Superior temporal gyrus (tissue), 1 donor: ENCODE data around the gene DRAXIN.

Source experiments
- DNase-seq: peaks from one replicate; pipeline ENCODE4 v3.0.0-alpha.2; 2016; ENCODE audit errors: extremely low spot score

Gene DRAXIN

DNA sequence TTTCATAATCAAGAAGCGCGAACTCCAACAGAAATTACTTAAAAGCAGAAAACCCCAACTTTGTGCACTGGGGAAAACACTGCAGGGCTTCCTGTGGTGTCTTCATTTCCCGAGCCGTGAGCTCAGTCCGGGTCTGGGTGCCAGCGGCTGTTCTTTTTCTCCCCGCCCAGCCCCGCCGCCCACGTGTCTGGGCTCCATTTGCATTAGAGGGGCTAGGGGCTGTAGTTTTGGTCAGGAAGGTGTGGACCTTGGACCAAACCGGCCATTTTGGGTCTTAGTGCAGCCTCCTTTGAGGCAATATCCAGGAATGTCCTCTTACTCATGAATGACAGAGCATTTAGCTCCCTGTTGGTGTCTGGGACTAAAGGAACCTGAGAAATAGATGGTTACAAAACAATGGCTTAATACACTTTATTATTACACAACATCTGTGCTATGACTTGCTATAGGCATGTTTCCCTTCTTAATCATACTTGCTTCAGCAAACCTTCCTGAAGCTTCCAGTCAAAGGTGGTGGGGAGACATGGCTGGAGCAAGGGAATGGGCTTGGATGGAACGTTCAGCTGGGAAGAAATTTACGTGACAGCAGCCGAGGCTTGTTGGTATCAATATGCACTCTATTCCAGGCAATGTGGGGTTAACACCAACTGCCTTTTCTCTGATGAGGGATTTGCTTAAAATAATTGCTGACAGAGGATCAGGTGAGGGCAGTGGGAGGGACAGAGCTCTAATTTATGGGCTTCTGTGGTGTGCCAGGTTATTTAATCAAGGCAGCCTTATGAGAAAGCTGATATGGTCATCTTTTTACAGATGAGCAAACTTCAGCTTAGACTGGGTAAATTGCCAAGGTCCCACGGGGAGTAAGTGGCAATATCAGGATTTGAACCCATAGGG lies 45.5 kb downstream of the DRAXIN start:
- peak; percentile 40 for DNase-seq

DNA sequence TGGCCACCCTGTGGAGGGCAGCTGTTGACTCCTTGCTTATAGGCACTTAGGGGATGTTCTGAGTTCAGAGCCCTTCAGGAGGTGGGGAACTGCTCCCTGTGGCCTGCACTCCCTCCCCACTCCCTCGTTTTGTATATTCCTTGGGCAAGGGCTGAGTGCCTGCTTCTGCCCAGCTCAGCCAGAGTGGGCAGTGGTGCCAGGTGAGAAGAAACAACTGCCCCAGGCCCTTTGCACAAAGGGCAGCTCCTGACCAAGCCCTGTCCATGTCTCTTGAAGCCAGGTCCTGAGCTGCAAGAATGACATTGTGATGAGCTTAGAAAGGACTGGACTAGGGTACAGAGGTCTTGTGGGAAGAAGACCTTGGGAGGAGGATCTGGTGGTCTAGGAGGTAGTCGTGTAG lies 46.6 kb downstream of the DRAXIN start:
- no peak for DNase-seq

DNA sequence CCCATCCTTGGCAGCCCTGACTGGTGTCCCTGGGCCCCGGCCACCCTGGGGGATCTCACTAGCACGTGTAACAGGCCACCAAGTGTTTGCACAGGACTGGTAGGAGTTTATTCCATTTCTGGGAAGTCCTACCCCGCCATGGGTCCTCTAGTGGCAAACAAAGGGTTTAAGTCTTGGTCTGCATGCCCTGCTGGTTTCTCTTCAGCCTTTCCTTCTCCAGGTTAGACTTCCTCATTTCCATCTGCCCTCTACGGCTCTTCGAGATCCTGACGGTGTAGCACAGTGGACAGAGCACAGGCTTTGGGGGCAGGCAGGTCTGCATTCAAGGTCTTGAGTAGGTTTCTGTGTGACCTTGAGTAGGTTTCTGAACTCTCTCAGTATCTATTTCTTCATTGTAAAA lies 47.3 kb downstream of the DRAXIN start:
- DNase-seq = no peak

DNA sequence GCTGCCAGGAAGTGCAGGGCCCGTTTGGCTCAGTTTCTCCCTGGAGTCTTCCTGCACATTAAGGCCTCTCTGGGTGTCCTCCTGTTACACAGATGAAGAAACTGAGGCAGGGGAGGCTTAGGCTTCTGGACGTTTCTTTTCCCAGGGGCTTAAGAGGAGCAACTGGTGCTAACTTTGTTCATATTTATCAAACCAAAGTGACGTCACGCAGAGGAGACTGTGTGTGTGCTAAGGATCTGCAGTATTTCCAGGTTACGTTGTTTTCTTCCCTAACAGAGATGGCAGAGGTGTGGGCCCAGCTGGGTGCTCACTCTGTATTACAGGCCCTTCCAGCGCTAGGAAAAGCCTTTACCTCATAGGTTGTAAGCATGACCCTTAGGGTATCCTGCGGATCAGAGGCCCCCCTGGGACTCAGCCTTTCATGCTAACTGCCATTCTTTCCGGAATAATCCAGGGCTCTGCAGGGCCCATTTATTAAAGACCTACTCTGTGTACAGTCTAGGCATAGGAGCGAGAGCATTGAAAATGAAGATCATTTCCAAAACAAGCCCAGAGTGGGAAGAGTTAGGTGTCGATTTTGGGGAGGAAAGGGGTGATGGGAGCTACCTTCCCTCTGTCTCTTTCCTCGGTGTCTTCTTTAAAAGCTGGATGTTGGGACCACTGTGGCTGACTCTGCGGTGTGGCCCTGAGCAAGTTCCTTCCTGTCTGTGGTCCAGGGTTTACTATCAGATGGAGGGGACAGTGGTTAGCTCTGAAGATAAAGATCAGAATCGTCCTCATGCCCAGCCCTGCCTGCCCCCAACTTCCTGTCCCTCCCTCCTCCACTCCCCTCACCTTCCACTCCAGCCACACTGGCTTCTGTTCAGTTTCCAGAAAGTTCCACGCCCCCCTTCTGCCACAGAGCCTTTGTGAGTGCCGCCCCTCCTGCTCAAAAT lies 49.0 kb downstream of the DRAXIN start:
- no peak for DNase-seq

DNA sequence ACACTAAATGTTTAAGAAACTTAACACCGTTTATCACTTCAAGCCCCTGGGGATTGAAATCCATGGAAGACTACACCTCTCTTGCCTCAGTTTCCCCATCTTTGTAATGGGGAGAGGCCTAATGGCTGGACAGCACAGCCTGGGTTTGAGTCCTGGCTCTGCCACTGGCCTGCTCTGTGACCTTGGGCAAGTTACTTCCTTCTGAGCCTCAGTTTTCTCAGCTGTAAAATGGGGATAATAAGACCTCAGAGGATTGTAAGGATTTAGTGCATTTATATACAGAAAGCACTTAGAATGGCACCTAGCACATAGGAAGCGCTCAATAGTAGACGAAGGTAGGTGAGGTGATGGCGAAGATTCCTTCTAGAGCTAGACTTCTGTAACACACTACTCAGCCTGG lies 50.0 kb downstream of the DRAXIN start:
- no peak for DNase-seq

- no peak for DNase-seq
Observed at GRCh38 chr1:11741919-11742558, 50.5 kb downstream of the DRAXIN start.

GRCh38 chr1:11744287-11744686 lies 52.8 kb downstream of the DRAXIN start:
- DNase-seq = no peak

DNA sequence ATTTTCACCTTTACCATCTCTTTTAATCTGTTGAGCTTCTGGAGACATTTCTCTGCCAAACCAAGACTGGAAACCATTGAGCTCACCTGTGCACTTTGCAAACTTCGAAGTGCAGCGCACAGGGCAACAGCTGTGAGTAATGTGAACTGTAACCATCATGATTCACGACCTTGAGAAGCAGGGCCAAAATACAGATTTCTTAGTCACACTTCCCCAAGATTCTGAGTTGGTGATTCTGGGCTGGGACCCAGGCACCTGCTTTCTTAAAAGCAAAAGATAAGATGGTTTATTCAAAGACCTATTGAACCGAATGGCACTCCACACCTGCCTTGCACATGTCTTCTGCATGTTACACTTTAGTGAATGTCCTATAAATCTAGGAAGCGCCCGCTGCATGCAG lies 54.6 kb downstream of the DRAXIN start:
- no peak for DNase-seq

DNA sequence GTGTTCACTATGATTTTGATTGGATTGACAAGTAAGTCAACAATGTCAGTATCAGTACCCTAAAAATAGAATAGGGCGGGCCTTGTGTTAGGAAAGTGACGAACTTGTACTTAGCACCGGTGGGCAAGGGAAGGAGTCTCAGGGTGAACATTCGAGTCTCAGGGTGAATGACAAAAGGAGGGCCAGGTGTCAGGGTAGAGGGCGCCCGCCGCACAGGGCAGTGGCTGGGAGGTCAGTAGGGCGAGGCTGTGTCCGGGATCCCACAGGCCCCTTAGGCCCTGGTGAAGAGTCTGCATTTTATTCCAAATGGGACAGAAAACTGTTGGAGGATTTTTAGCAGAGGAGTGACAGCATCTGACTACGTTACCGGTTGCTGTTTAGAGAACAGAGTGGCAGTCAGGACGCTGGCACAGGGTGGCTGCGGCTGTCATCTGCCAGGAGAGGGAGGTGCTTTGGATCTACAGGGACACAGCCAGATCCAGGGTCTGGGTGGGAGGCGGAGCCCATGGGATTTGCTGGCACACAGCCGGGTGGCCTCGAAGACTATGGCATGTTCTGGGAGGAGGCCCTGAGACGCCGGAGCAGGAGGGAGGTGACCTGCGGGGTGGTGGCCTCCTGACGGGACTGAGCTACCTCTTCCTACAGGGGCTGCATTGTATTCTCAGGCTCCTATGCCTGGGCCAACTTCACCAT lies 55.4 kb downstream of the DRAXIN start:
- DNase-seq = no peak

DNA sequence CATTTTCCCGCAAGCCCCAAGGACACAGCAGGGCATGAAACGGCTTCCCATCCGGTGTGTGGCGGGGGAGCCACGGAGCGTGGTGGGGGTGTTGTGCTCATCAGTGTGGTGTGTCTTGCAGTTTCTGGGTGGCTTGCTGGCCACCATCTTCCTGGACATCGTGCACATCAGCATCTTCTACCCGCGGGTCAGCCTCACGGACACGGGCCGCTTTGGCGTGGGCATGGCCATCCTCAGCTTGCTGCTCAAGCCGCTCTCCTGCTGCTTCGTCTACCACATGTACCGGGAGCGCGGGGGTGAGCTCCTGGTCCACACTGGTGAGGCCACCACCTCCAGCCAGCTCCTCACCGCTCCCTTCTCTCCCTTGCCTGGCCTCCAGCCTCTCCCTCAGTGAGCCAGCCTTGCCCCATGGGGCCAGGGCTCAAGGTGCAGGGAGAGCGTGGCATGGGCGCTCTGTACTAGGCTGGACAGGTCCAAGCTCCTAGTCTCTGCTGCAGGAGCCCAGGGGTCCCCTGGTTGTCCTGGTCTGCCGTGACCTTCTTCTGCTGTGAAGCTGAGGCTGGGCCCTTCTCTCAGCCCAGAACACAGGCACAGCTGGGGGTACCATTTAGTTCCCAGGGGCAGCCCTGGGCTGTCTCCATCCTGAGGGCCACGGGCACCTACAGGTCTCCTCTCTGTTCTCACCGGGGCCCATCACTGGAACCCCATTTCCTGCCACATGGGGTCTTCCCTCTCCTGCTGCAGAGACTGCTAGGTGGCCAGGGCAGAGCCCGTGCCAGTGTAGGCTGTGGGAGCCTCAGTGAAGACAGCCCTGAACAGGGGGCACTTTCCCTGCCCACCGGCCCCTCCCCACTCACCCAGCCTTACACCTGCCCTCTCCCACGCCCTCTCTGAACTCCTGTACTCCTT lies 57.0 kb downstream of the DRAXIN start:
- DNase-seq = no peak

DNA sequence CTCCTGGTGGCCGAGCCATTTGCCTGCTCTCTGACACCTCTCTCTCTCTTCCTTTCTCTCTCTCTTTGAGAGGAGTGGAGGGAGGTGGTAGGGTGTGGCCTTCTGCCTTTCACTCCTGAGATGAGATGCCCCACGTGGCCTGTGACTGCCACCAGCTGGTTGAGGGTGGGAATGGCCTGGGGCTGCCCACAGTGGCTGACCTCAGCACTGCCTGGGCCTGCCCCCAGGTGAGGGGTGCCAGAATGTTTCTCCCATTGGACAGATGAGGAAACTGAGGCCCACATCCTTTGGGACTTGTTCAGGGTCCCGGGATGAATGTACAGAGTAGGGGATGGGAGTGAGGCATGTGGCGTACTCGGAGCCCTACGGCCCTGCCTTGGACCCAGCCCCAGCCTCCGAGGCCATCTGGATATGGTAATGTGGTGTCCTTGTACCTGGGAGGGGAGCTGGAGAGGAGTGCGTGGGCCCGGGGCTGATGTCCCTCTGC lies 57.7 kb downstream of the DRAXIN start:
- peak; percentile 36 for DNase-seq

DNA sequence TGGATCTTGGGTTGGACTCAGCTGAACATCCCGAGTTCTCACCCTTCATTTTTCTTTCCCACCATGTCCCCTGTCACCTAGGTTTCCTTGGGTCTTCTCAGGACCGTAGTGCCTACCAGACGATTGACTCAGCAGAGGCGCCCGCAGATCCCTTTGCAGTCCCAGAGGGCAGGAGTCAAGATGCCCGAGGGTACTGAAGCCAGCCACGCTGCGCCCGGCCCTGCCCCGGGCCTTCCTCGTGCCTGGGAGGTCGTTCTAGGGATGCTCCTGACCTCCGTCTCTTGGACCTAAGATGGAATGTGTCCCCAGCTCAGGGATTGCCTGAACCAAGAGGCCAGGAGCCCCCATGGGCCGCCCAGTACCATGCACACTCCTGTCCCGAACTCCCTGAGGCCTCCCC lies 58.5 kb downstream of the DRAXIN start:
- DNase-seq = no peak

- no peak for DNase-seq
Observed at GRCh38 chr1:11751087-11751486, 59.6 kb downstream of the DRAXIN start.

DNA sequence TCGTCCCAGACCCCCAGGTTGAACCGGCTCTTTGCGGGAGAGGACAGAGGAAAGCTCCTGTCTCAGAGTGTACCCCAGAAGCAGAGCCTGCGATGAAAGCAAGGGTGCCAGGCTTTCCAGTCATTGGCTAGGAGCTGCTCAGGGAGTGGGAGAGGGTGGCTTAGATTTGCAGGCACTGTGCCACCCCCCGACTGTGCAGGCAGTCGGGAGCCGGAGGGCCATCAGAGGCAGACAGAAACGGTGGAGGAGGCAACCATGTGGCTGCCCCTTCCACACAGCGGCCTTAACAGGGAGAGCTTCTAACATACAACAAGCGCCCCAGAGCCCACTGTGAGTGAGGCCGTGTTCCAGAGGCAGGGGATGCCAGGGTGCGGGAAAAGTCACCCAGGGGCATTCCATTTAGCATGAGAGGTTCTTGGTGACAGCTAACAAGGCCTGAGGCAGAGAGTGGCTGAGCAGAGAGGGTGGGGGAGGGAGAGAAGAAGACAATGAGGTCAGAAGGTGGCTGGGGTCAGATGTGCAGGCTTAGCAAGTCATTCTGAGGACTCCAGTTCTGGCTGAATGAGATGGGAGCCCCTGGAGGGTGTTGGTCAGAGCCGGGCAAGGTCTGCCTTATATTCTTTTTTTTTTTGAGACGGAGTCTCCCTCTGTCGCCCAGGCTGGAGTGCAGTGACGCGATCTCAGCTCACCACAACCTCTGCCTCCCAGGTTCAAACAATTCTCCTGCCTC lies 61.0 kb downstream of the DRAXIN start:
- DNase-seq = no peak

GRCh38 chr1:11753555-11754208 lies 62.2 kb downstream of the DRAXIN start:
- DNase-seq = no peak

- DNase-seq = no peak
Observed at GRCh38 chr1:11757047-11757446, 65.5 kb downstream of the DRAXIN start.

DNA sequence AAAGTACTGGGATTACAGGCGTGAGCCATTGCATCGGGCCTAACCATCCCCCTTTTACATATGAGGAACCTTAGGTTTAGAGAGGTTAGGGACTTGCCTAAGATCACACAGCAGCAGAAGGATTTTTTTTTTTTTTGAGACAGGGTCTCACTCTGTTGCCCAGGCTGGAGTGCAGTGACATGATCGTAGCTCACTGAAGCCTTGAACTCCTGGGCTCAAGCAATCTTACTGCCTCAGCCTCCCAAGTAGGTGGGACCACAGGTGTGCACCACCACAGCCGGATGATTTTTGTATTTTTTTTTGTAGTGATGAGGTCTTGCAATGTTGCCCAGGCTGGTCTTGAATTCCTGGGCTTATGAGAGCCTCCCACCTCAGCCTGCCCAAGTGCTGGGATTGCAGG lies 68.3 kb downstream of the DRAXIN start:
- DNase-seq = no peak

- DNase-seq = no peak
Observed at GRCh38 chr1:11761285-11761684, 69.8 kb downstream of the DRAXIN start.

GRCh38 chr1:11761988-11762406 lies 70.5 kb downstream of the DRAXIN start, which contains the start of gene C1orf167:
C1orf167 (plus strand) TSS chr1:11762193; CDS start chr1:11764401, 2,208 bp downstream.
- DNase-seq = no peak
